IPS-18a (cell line): ENCODE results near the gene PC.

ENCODE experiments used
- H3K27ac ChIP-seq: one replicate; pipeline ENCODE4 v1.5.1; 2013; ENCODE audit warnings: low read length
- H3K27me3 ChIP-seq: one replicate; pipeline ENCODE4 v1.6.1; 2013; ENCODE audit warnings: mild to moderate bottlenecking, low read length; ENCODE audit not compliant: control insufficient read depth, insufficient read depth
- H3K36me3 ChIP-seq: one replicate; pipeline ENCODE4 v1.6.1; 2013; ENCODE audit warnings: low read depth, low read length; ENCODE audit not compliant: control insufficient read depth
- H3K4me1 ChIP-seq: one replicate; pipeline ENCODE4 v1.6.1; 2013; ENCODE audit warnings: low read depth, low read length; ENCODE audit not compliant: control insufficient read depth
- H3K4me3 ChIP-seq: one replicate; pipeline ENCODE4 v1.5.1; 2013; ENCODE audit warnings: low read length
- H3K9ac ChIP-seq: one replicate; pipeline ENCODE4 v1.6.1; 2013; ENCODE audit warnings: mild to moderate bottlenecking, low read length, moderate library complexity
- H3K9me3 ChIP-seq: one replicate; pipeline ENCODE4 v1.6.1; 2013; ENCODE audit warnings: low read depth, low read length; ENCODE audit not compliant: control insufficient read depth

PC gene

GRCh38 chr11:66915866-66916265 lies 42.3 kb downstream of the PC start:
- Histone ChIP-seq H3K9ac (no peak overlapping the region), H3K4me1 (peaks cover 20% of the 10 kb centered on the region), H3K36me3 (no peaks in the 10 kb centered on the region), H3K27ac (no peak overlapping the region), H3K9me3 (no peaks in the 10 kb centered on the region), H3K27me3 (no peaks in the 10 kb centered on the region), H3K4me3 (no peak overlapping the region)

GRCh38 chr11:66915046-66915832 lies 42.9 kb downstream of the PC start:
- no peak overlapping the region for H3K4me3 ChIP-seq
- H3K9me3 ChIP-seq: no peaks in the 10 kb centered on the region
- H3K4me1 ChIP-seq: peaks cover 22% of the 10 kb centered on the region
- H3K36me3 ChIP-seq: no peaks in the 10 kb centered on the region
- no peak overlapping the region for H3K27ac ChIP-seq
- no peaks in the 10 kb centered on the region for H3K27me3 ChIP-seq
- H3K9ac ChIP-seq: no peak overlapping the region

GRCh38 chr11:66914505-66914904 lies 43.7 kb downstream of the PC start:
- no peak overlapping the region for H3K9ac ChIP-seq
- no peak overlapping the region for H3K27ac ChIP-seq
- H3K4me3 ChIP-seq: no peak overlapping the region
- no peaks in the 10 kb centered on the region for H3K27me3 ChIP-seq
- no peaks in the 10 kb centered on the region for H3K36me3 ChIP-seq
- H3K9me3 ChIP-seq: no peaks in the 10 kb centered on the region
- H3K4me1 ChIP-seq: peaks cover 22% of the 10 kb centered on the region

- Histone ChIP-seq H3K4me3 (no peak overlapping the region), H3K27me3 (no peaks in the 10 kb centered on the region), H3K9ac (no peak overlapping the region), H3K4me1 (peaks cover 22% of the 10 kb centered on the region), H3K27ac (no peak overlapping the region), H3K36me3 (no peaks in the 10 kb centered on the region), H3K9me3 (no peaks in the 10 kb centered on the region)
Measured at GRCh38 chr11:66912911-66913310, 45.3 kb downstream of the PC start.

GRCh38 chr11:66912361-66912760 lies 45.8 kb downstream of the PC start:
- Histone ChIP-seq H3K4me3 (no peak overlapping the region), H3K36me3 (no peaks in the 10 kb centered on the region), H3K27ac (no peak overlapping the region), H3K9ac (no peak overlapping the region), H3K4me1 (peaks cover 22% of the 10 kb centered on the region), H3K27me3 (no peaks in the 10 kb centered on the region), H3K9me3 (no peaks in the 10 kb centered on the region)

- H3K9ac ChIP-seq: no peak overlapping the region
- no peak overlapping the region for H3K4me3 ChIP-seq
- H3K4me1 ChIP-seq: peaks cover 29% of the 10 kb centered on the region
- no peaks in the 10 kb centered on the region for H3K36me3 ChIP-seq
- no peak overlapping the region for H3K27ac ChIP-seq
- H3K27me3 ChIP-seq: no peaks in the 10 kb centered on the region
- H3K9me3 ChIP-seq: no peaks in the 10 kb centered on the region
Measured at GRCh38 chr11:66910669-66911068, 47.5 kb downstream of the PC start.

DNA sequence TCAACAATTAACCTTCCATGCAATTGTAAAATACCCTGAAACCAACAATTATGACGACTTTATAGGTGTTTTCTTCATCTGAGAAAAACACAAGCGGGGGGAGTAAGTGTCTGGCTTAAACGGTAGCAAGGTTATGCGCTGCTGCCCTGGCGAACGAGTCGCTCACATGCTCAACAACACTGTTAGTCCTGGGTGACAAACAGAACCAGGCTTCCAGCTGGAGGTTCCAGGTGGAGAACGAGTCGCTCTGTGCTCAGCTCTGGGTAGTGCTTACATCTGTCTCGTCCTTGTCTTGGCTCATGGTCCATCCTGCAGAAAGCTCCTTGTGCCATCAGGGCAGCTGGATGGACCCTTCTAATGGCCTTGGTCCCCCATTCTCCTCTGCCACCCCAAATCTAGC lies 48.2 kb downstream of the PC start:
- H3K9me3 ChIP-seq: no peaks in the 10 kb centered on the region
- H3K4me3 ChIP-seq: no peak overlapping the region
- H3K27me3 ChIP-seq: no peaks in the 10 kb centered on the region
- H3K36me3 ChIP-seq: no peaks in the 10 kb centered on the region
- H3K4me1 ChIP-seq: peaks cover 25% of the 10 kb centered on the region
- no peak overlapping the region for H3K27ac ChIP-seq
- no peak overlapping the region for H3K9ac ChIP-seq

DNA sequence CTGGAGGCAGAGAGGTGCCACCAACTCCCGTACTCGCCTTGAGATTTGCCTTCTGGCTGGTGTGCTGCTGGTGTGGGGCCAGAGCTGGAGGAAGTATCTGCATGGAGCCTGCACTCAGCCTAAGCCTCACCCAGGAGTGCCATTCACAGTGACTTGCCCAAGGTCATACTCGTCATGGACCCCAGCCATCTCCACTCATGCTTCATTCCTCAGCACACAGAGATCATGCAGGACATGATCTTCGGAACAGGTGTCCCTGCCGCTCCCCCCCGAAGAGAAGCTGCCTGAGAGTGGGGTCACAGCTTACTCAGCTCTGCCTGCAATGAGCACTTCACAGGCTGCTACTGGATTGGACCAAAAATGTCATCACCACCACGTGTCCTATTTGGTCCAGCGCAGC lies 49.0 kb downstream of the PC start:
- H3K4me1 ChIP-seq: peaks cover 27% of the 10 kb centered on the region
- no peak overlapping the region for H3K4me3 ChIP-seq
- H3K27ac ChIP-seq: no peak overlapping the region
- H3K9me3 ChIP-seq: no peaks in the 10 kb centered on the region
- H3K27me3 ChIP-seq: no peaks in the 10 kb centered on the region
- H3K9ac ChIP-seq: no peak overlapping the region
- no peaks in the 10 kb centered on the region for H3K36me3 ChIP-seq

DNA sequence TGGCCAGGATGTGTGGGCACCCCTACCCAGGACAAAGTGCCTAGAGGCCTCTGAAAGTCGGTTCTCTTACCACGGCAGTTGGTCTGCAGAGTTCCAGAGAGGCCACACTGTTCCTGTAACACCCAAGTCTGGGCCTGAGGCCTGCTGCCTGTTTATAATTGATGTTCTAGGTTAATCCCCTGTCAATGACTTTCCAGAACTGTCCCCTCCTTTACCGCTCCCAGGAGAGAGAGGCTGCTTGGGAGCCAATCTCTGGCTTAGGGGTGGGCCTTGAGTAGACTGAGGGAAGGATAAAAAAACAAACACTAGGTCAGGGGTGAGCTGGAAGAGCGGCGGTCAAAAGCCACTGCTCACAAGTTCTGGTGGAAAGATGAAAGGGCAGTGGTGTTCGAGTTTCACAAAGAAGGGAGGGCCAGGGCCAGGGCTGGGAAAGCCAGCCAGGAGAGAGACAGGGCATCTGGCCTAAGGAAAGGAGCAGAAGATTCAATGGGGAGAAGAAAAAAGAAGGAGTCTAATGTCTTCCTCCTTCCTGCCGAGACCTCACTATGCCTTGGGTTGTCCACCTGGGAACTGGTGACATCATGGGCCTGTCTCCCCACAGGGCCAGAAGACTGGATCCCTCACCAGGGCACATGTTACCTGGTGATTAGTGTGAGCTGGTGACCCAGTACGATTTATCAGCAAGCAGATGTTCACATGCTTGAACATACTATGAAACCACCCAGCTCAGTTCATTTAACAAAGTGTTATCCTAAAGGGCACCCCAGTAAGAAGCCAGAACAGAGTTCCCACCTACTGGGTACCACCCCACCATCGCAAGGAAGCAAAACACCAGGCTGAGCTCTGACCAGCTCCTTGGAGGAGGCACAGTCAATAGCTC lies 50.2 kb downstream of the PC start:
- Histone ChIP-seq H3K9me3 (no peaks in the 10 kb centered on the region), H3K9ac (no peak overlapping the region), H3K27ac (no peak overlapping the region), H3K4me1 (peaks cover 26% of the 10 kb centered on the region), H3K4me3 (no peak overlapping the region), H3K36me3 (no peaks in the 10 kb centered on the region), H3K27me3 (no peaks in the 10 kb centered on the region)

- Histone ChIP-seq H3K9ac (no peak overlapping the region), H3K4me3 (no peak overlapping the region), H3K4me1 (peaks cover 16% of the 10 kb centered on the region)
Measured at GRCh38 chr11:66906061-66906733, 52.0 kb downstream of the PC start.

DNA sequence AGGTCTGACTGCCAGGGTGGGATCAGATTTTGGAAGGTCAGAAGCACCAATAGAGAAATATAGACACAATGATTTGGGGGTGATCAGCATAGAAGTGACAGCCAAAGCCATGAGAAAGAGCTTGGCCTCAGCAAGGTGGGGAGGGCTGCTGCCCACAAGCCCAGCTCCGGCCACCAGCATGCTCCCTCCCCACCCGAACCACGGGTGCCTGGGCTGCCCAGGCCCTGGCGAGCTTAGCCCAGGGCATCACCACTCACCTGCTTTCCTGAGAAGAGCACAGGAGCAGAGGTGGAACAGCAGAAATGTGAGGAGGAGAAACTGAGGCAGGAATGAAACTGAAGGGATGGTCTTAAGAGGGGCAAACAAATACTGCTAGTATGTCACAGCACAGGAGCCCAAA lies 52.6 kb downstream of the PC start:
- H3K4me3 ChIP-seq: no peak overlapping the region
- no peaks in the 10 kb centered on the region for H3K36me3 ChIP-seq
- H3K9me3 ChIP-seq: no peaks in the 10 kb centered on the region
- H3K4me1 ChIP-seq: peaks cover 14% of the 10 kb centered on the region
- no peaks in the 10 kb centered on the region for H3K27me3 ChIP-seq
- H3K9ac ChIP-seq: no peak overlapping the region
- no peak overlapping the region for H3K27ac ChIP-seq

More at GRCh38 chr11:66906061-66906733, 52.0 kb downstream of the PC start:
- H3K36me3 ChIP-seq: no peaks in the 10 kb centered on the region
- no peaks in the 10 kb centered on the region for H3K27me3 ChIP-seq
- H3K27ac ChIP-seq: no peak overlapping the region
- H3K9me3 ChIP-seq: no peaks in the 10 kb centered on the region
